Measurements from ENCODE around the gene CYP27B1.
A peak's percentile ranks its signal among the peaks of the same experiment; 100 is the strongest.

Gene CYP27B1

DNA sequence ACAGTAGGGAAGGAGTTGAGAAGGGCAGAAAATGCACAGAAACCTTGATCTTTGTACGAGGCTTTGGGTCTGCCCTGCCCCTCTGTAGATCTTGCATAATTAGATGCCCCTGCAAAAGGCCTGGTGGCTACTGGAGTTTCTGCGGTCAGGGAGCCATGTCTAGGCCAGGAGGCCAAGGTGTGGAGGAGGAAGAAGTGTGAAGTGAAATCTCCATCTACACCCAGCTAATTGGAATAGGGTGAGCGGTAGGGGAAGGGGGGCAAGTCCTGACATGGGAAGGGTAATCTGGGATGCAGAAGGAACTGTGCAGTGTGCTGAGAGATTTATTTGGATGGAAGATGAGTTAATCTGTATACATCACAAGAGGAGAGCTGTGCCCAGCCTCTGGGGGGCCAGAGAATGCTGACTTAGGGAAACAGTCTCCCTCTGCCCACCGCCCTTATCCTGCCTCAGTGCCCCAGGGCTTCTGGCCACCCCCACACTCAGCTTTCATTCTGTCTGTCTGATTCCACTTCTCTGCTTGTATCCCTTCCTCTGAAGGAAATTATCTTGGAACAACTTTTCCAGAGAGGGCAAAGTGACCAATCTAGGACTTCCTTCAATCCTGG lies 5.4 kb downstream of the CYP27B1 start:
- no peaks in the 10 kb centered on the region for H3K79me2 ChIP-seq (ENCODE audit: insufficient read depth, low read depth)
- no peak overlapping the region for H2AFZ ChIP-seq (ENCODE audit: low read depth)
- peaks cover 10% of the 10 kb centered on the region for H3K4me1 ChIP-seq (ENCODE audit: low read depth, poor library complexity, severe bottlenecking)
- H3K27me3 ChIP-seq (ENCODE audit: insufficient read depth, low read depth), result peaks cover 18% of the 10 kb centered on the region
- H3K4me3 ChIP-seq (IDR thresholded peaks at IDR 0.05; ENCODE audit: insufficient read depth, low read depth, low read length), result no peak overlapping the region
- H4K20me1 ChIP-seq (ENCODE audit: insufficient read depth), result no peaks in the 10 kb centered on the region
- no peak overlapping the region for H3K9ac ChIP-seq
- H3K36me3 ChIP-seq (ENCODE audit: insufficient read depth), result no peaks in the 10 kb centered on the region
- TF ChIP-seq CTCF (conservative IDR thresholded peaks at IDR 0.05; ENCODE audit: low read depth, low read length), result no peak
- H3K4me2 ChIP-seq, result no peak overlapping the region
- no peak overlapping the region for H3K27ac ChIP-seq

DNA sequence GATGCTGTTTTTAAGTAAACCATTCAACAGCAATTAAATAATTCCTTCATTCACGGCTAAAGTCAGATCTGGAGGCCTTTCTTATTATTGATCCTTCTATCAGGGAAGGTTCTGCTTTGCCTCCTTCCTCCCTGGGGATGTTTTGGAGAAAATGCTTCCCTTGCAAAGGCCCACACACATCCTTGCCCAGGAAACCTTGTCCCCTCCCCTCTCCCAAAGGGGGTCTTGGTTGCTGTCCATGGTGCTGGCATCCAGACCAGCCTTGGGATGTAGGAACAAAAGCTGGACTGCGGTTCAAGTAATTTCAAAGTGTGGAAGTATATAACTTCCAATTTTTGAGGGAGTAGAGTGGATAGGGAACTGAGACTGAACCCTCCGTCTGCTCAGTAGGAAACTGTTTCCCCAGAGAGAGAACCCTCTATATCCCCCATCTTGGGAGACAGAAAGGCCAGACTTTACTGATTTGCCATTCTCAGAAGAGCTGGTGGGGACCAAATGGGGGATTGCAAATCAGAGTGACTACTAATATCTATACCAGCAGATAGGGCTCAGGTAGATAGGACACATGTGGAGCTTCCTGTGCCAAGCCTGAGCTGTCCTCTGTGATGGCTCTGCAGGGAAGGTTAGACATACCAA lies 6.4 kb downstream of the CYP27B1 start:
- Histone ChIP-seq H3K4me1 (ENCODE audit: low read depth, poor library complexity, severe bottlenecking) (peaks cover 13% of the 10 kb centered on the region), H3K27ac (no peak overlapping the region), H3K79me2 (ENCODE audit: insufficient read depth, low read depth) (no peaks in the 10 kb centered on the region), H3K4me2 (no peak overlapping the region), H3K4me3 (IDR thresholded peaks at IDR 0.05; ENCODE audit: insufficient read depth, low read depth, low read length) (no peak overlapping the region), H3K36me3 (ENCODE audit: insufficient read depth) (no peaks in the 10 kb centered on the region), H3K27me3 (ENCODE audit: insufficient read depth, low read depth) (peaks cover 14% of the 10 kb centered on the region), H4K20me1 (ENCODE audit: insufficient read depth) (no peaks in the 10 kb centered on the region), H2AFZ (ENCODE audit: low read depth) (no peak overlapping the region), H3K9ac (no peak overlapping the region)
- no peak for TF ChIP-seq CTCF (conservative IDR thresholded peaks at IDR 0.05; ENCODE audit: low read depth, low read length)

DNA sequence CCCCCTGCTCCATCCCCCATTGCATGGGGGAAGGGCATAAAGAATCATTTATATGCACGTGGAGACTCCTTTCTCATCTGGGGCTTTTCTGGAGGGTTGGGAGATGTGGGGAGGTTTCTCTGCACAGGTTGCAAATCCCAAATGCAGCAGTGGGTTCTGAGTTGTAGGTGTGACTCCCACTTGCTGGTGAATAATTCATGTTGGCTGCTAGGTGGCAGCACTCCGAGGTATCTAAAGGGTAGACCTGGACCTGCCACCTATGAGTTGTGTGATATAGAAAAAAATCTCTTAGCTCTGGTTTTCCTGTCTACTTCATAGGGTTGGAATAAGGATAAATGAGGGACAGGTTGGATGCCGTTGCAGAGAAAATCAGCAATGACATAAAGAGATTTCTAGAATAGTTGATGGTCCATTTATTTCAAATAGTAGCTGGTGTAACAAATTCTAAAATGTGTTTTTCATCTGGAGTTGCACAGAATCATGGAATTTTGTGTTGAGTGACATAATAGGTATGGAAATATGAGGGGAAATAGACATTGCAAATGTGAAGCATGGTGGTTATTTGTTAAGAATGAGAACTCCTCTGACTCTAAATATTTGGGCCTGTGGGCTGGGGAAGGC lies 7.4 kb downstream of the CYP27B1 start:
- no peak overlapping the region for H3K9ac ChIP-seq
- H3K79me2 ChIP-seq (ENCODE audit: insufficient read depth, low read depth), result no peaks in the 10 kb centered on the region
- no peak overlapping the region for H3K27ac ChIP-seq
- no peak overlapping the region for H3K4me2 ChIP-seq
- H3K27me3 ChIP-seq (ENCODE audit: insufficient read depth, low read depth), result peaks cover 4% of the 10 kb centered on the region
- H4K20me1 ChIP-seq (ENCODE audit: insufficient read depth), result no peaks in the 10 kb centered on the region
- H3K4me3 ChIP-seq (IDR thresholded peaks at IDR 0.05; ENCODE audit: insufficient read depth, low read depth, low read length), result no peak overlapping the region
- TF ChIP-seq CTCF (conservative IDR thresholded peaks at IDR 0.05; ENCODE audit: low read depth, low read length), result peak; percentile 94
- no peaks in the 10 kb centered on the region for H3K36me3 ChIP-seq (ENCODE audit: insufficient read depth)
- no peak overlapping the region for H2AFZ ChIP-seq (ENCODE audit: low read depth)
- H3K4me1 ChIP-seq (ENCODE audit: low read depth, poor library complexity, severe bottlenecking), result peaks cover 12% of the 10 kb centered on the region

GRCh38 chr12:57758552-57759359 lies 8.1 kb downstream of the CYP27B1 start:
- Histone ChIP-seq H3K27me3 (ENCODE audit: insufficient read depth, low read depth) (no peaks in the 10 kb centered on the region; the same call in 1 of the 2 replicates), H3K79me2 (ENCODE audit: insufficient read depth, low read depth) (no peaks in the 10 kb centered on the region), H4K20me1 (ENCODE audit: insufficient read depth) (no peaks in the 10 kb centered on the region), H3K4me2 (no peak overlapping the region), H3K4me1 (ENCODE audit: low read depth, poor library complexity, severe bottlenecking) (peaks cover 19% of the 10 kb centered on the region), H3K4me3 (IDR thresholded peaks at IDR 0.05; ENCODE audit: insufficient read depth, low read depth, low read length) (no peak overlapping the region), H3K36me3 (ENCODE audit: insufficient read depth) (no peaks in the 10 kb centered on the region), H3K9ac (no peak overlapping the region), H2AFZ (ENCODE audit: low read depth) (no peak overlapping the region), H3K27ac (no peak overlapping the region)
- no peak for TF ChIP-seq CTCF (conservative IDR thresholded peaks at IDR 0.05; ENCODE audit: low read depth, low read length)
